Nasal cavity respiratory epithelium epithelial cell of viscerocranial mucosa (primary cell): ENCODE results near the gene GDPD1. TPM values are rescaled to one million over a fixed set of nuclear protein-coding genes. Genes with fewer than 3 reads are reported as not detected.

Experiments
- total RNA-seq: library from RNA; depleted of rRNA; stranded (reverse); fragments of >200 nt; gene quantifications from 2 replicates; pipeline ENCODE4 v1.2.3, GENCODE V29; 2014

Gene GDPD1
- total RNA-seq: 2.4 and 5.1 TPM in 2 replicates

GRCh38 chr17:59220328-59221158 lies at the start of gene GDPD1:
GDPD1 (plus strand) TSS chr17:59220511; CDS start chr17:59220610, 99 bp downstream.

Other genes with a start within 250 kb of the GDPD1 start
- gene TRIM37, start 113.6 kb upstream of the GDPD1 start, total RNA-seq: 38.4 and 47.8 TPM in 2 replicates
- gene SKA2, start 65.3 kb upstream of the GDPD1 start, total RNA-seq: 28.8 and 33.8 TPM in 2 replicates
- gene PRR11, start 64.8 kb upstream of the GDPD1 start, total RNA-seq: 0.85 and 1.4 TPM in 2 replicates
- 24.6 and 29.0 TPM in 2 replicates for gene SMG8, start 10.5 kb upstream of the GDPD1 start, total RNA-seq
- gene YPEL2, start 111.1 kb downstream of the GDPD1 start, total RNA-seq: 2.1 and 7.1 TPM in 2 replicates